Activated CD4-positive, alpha-beta T cell treated with anti-CD3 and anti-CD28 coated beads, Interleukin-2, amount 10 ng/mL, durations not matched to agents 24 days and 14 days (primary cell): Measurements from ENCODE around the gene TF. TPM values are rescaled to one million over a fixed set of nuclear protein-coding genes. Genes with fewer than 3 reads are reported as not detected.

Experiments
- DNase-seq: peaks from one replicate; pipeline ENCODE4 v3.0.0; 2022
- H3K27ac Mint-ChIP-seq: one replicate; pipeline ENCODE4 v1.8.0; 2022; ENCODE audit warnings: mild to moderate bottlenecking, mixed read lengths
- H3K27me3 Mint-ChIP-seq: one replicate; pipeline ENCODE4 v1.8.0; 2022; ENCODE audit warnings: mixed read lengths
- H3K36me3 Mint-ChIP-seq: one replicate; pipeline ENCODE4 v1.8.0; 2022; ENCODE audit warnings: low read depth, mild to moderate bottlenecking, mixed read lengths
- H3K4me1 Mint-ChIP-seq: one replicate; pipeline ENCODE4 v1.8.0; 2021; ENCODE audit warnings: mixed read lengths
- H3K4me3 Mint-ChIP-seq: one replicate; pipeline ENCODE4 v1.8.0; 2022; ENCODE audit warnings: mild to moderate bottlenecking, moderate library complexity, mixed read lengths
- H3K9me3 Mint-ChIP-seq: one replicate; pipeline ENCODE4 v1.8.0; 2021; ENCODE audit warnings: mixed read lengths
- intact Hi-C: fragments of 100-400 bp; cut with micrococcal nuclease; formaldehyde crosslinking; loops from one replicate; pipeline ENCODE4 v1.15.1; 2023
- total RNA-seq: library from RNA; stranded (reverse); gene quantifications from 2 replicates; pipeline ENCODE4 v1.2.3, GENCODE V29; 2022

The TF gene
- total RNA-seq, 1 donor from 2014 or later, result 0.26 TPM

DNA sequence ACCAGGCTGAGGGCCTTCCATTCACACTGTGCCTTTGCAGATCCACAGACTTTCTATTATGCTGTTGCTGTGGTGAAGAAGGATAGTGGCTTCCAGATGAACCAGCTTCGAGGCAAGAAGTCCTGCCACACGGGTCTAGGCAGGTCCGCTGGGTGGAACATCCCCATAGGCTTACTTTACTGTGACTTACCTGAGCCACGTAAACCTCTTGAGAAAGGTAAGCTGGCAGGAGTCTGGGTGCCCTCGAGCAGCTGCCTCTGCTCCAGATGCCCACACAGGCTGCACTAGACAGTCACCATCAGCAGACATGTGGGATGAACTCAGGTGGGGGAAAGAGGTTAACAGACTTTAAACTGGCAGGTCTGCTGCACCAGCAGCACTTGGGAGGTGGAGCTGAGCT lies 8.3 kb downstream of the TF start:
- H3K4me3 Mint-ChIP-seq, result no peak overlapping the region
- no peaks in the 10 kb centered on the region for H3K36me3 Mint-ChIP-seq
- intact Hi-C loops, result no loop called here
- no peak for DNase-seq
- H3K27me3 Mint-ChIP-seq, result peaks cover 4% of the 10 kb centered on the region
- no peaks in the 10 kb centered on the region for H3K4me1 Mint-ChIP-seq
- H3K9me3 Mint-ChIP-seq, result no peaks in the 10 kb centered on the region
- H3K27ac Mint-ChIP-seq, result no peak overlapping the region

DNA sequence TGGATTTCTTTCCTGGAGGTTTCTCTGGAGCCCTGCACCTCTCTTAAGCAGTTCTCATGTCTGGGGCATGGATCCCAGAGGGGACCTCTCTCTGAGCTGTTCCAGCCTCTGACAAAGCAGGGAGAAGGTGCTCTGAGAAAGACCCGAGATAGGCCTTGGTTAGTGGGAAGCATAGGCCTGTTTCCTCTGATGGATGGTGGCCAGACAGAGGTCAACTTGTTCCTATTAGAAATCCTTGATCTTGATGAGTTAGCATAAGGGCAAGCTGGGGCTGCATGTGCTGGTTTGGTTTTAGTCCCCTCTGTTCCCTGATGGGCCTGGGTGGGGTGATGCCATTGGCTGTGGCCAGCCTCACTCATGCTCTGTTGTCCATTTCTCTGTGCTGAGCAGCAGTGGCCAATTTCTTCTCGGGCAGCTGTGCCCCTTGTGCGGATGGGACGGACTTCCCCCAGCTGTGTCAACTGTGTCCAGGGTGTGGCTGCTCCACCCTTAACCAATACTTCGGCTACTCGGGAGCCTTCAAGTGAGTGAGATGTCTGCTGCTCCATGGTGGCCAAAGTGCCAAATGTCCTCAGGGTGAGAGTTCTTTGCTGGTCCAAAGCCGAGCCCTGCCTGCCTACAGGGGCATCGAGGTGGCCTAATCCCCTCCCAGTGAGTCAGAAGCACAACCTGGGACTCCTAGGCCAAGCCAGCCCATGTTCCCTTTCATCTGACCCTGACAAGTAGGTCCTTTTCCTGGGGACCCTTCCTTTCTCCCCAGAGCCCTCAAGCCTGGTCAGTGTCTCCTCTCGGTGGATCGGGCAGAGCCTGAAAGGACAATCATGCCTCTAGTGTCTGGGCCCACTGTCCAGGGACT lies 9.0 kb downstream of the TF start:
- H3K27ac Mint-ChIP-seq, result no peak overlapping the region
- H3K27me3 Mint-ChIP-seq, result no peaks in the 10 kb centered on the region
- H3K36me3 Mint-ChIP-seq, result no peaks in the 10 kb centered on the region
- no peaks in the 10 kb centered on the region for H3K4me1 Mint-ChIP-seq
- H3K9me3 Mint-ChIP-seq, result no peaks in the 10 kb centered on the region
- intact Hi-C loops, result no loop called here
- no peak overlapping the region for H3K4me3 Mint-ChIP-seq
- DNase-seq, result no peak

DNA sequence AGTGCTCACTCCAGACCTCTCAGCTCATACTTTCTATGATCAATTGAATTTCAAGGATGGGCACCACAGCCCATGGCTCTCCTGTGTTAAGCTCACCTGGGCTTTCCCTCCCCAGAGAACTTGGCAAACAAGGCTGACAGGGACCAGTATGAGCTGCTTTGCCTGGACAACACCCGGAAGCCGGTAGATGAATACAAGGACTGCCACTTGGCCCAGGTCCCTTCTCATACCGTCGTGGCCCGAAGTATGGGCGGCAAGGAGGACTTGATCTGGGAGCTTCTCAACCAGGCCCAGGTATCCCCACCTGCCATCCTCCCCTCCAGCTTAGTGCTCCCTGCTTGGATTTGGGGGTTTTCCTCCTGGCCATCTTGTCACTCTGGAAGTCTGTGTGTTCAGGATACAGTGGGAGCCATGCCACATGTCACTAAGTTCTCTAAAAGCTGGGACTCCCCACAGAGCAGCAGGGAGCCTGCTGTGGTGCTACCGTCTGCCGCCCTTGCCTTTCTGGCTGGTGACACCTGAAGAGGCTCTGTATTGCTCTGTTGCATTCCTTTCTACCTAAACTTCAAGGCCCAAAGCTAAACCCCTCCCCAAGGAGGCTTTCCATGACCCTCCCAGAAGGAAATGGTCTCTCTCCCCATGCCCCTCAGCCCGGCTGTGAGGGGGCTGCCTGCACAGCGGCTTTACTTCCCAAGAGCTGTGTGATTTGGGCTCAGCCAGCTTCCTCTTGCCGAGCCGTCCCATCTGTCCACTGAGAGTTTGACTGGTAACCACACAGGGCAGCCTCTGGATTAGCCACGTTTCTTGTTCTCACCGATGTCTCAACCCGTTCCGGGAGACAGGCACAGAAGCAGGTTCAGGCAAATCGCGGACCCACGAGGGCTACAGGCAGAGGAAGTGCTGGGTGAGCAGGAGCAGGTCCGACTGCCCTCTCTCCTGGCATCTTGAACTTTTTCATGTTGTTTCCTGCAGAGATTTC lies 10.8 kb downstream of the TF start:
- H3K36me3 Mint-ChIP-seq, result no peaks in the 10 kb centered on the region
- no peak overlapping the region for H3K4me3 Mint-ChIP-seq
- H3K4me1 Mint-ChIP-seq, result no peaks in the 10 kb centered on the region
- DNase-seq, result no peak
- H3K27me3 Mint-ChIP-seq, result no peaks in the 10 kb centered on the region
- H3K27ac Mint-ChIP-seq, result no peak overlapping the region
- intact Hi-C loops, result no loop called here
- H3K9me3 Mint-ChIP-seq, result no peaks in the 10 kb centered on the region

DNA sequence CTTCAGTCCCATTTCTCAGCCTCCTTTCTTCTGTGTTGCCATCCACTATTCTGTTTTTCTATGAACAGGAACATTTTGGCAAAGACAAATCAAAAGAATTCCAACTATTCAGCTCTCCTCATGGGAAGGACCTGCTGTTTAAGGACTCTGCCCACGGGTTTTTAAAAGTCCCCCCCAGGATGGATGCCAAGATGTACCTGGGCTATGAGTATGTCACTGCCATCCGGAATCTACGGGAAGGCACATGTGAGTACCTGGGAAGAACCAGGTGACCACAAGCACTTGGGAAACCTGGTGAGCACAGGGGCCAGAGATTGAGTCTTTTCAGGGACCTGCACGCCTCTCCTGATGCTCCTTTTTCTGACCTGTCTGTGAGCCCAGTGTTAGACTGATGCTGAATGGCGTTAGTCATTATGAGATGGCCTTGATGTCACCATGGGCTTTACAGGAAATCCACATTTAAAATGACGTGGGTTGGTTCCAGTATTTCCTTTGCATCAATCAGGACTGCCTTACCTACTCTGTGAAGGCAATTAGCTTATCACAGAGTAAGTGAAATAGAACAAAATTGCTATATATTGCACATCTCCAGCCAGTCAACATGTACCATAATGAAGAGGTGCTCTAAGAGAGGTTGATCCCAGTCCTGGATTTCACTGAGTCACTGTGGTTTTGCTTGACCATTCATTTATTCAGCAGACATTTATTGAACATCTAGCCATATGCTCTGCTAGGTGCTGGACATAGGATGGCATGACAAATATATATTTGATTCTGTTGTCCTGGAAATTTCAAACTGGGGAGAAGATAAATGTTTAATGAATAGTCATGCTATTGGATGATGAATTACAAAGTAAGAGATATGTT lies 11.7 kb downstream of the TF start:
- H3K9me3 Mint-ChIP-seq, result no peaks in the 10 kb centered on the region
- H3K4me3 Mint-ChIP-seq, result no peak overlapping the region
- no peak for DNase-seq
- no peaks in the 10 kb centered on the region for H3K4me1 Mint-ChIP-seq
- intact Hi-C loops, result no loop called here
- H3K27ac Mint-ChIP-seq, result no peak overlapping the region
- H3K27me3 Mint-ChIP-seq, result no peaks in the 10 kb centered on the region
- no peaks in the 10 kb centered on the region for H3K36me3 Mint-ChIP-seq

DNA sequence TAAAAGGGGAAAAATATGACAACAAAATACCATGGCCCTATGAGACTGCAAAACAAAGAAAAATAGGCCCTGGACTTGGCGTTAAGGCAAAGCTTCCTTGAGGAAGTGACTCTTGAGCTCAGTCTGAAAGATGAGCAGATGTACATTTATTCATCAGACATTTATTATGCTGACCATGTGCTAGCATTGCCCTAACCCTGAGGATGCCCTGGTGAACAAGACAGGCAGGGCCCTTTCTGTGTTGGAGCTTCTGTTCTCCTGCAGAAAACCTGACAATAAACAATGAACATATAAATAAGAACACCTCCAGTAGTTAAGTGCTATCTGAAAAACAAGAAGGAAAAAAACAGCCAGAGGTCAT lies 12.4 kb downstream of the TF start:
- H3K27me3 Mint-ChIP-seq, result no peaks in the 10 kb centered on the region
- H3K36me3 Mint-ChIP-seq, result no peaks in the 10 kb centered on the region
- intact Hi-C loops, result no loop called here
- no peaks in the 10 kb centered on the region for H3K9me3 Mint-ChIP-seq
- no peak overlapping the region for H3K4me3 Mint-ChIP-seq
- no peak overlapping the region for H3K27ac Mint-ChIP-seq
- DNase-seq, result no peak
- no peaks in the 10 kb centered on the region for H3K4me1 Mint-ChIP-seq

DNA sequence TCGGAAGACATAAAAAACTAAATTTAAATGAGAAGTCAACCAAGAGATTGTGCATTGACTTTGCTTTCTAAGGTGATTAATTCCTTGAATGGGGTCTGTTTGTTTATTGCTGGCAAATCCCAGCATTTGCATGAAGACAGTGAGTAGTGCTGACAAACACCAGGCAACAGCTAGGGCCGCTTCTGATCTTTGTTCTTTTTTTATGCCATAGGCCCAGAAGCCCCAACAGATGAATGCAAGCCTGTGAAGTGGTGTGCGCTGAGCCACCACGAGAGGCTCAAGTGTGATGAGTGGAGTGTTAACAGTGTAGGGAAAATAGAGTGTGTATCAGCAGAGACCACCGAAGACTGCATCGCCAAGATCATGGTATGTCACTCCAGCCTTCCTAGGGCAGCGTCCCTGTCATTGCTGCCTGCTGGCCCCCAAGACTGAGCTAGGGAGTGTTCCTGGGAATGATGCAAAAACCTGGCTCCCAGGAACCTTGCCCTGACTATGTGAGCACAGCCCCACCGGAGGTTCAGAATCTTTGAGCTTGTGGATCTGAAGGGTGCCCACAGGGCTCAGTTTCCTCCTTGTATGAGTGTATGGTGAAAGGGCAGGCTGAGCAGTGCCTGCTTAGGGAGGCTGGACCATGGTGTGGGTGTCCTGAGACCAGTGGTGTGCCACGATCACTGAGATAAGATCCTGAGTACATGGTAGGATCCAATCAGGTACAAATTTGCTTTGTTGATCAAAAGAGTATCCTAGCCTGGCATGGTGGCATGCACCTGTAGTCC lies 13.0 kb downstream of the TF start:
- H3K9me3 Mint-ChIP-seq, result no peaks in the 10 kb centered on the region
- peaks cover 2% of the 10 kb centered on the region for H3K27me3 Mint-ChIP-seq
- no peak overlapping the region for H3K4me3 Mint-ChIP-seq
- no peak overlapping the region for H3K27ac Mint-ChIP-seq
- no peak for DNase-seq
- H3K4me1 Mint-ChIP-seq, result no peaks in the 10 kb centered on the region
- intact Hi-C loops, result no loop called here
- no peaks in the 10 kb centered on the region for H3K36me3 Mint-ChIP-seq

DNA sequence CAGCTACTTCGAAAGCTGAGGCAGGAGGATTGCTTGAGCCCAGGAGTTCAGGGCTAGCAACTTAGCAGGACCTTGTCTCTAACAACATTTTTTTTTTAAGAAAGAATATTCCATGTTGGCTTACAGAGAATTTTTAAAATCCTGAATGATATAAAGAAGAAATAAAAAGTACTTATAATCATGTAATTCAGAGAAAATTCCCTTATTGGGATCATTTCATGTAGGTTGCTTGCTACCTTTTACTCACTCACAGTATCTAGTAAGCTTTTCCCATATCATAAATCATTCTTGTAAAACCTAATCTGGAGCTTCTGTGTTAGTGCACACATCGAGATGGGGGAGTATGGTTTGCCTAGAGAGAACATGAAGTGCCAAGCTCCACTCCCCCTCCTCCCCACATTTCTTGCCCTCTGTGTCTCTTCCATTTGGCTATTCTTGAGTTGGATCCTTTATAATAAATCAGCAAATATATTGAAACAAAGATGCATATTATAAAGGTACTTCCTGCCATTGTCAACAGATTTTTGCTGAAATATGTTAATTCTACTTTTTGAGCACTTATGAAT lies 13.6 kb downstream of the TF start:
- no peaks in the 10 kb centered on the region for H3K9me3 Mint-ChIP-seq
- intact Hi-C loops, result no loop called here
- H3K4me1 Mint-ChIP-seq, result no peaks in the 10 kb centered on the region
- H3K27ac Mint-ChIP-seq, result no peak overlapping the region
- H3K36me3 Mint-ChIP-seq, result no peaks in the 10 kb centered on the region
- H3K4me3 Mint-ChIP-seq, result no peak overlapping the region
- peaks cover 2% of the 10 kb centered on the region for H3K27me3 Mint-ChIP-seq
- no peak for DNase-seq

DNA sequence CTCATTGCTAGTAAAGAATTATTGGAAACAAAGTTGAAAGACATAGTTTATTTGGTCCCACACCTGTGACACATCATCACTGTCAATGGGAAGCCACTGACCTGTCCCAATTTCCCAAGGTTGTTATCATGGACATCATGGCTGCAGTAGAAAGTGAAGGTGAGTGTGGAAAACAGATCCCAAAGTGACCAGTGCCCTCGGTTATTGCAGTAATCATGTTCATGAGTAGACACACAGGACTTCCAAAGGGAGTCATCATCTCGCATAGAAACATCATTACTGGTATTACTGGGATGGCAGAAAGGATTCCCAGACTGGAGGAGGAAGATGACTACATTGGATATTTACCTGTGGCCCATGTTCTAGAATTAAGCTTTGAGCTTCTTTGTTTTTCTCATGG lies 14.7 kb downstream of the TF start:
- no peak overlapping the region for H3K27ac Mint-ChIP-seq
- H3K27me3 Mint-ChIP-seq, result peaks cover 9% of the 10 kb centered on the region
- H3K4me3 Mint-ChIP-seq, result no peak overlapping the region
- H3K4me1 Mint-ChIP-seq, result no peaks in the 10 kb centered on the region
- intact Hi-C loops, result no loop called here
- H3K9me3 Mint-ChIP-seq, result no peaks in the 10 kb centered on the region
- no peaks in the 10 kb centered on the region for H3K36me3 Mint-ChIP-seq
- no peak for DNase-seq

DNA sequence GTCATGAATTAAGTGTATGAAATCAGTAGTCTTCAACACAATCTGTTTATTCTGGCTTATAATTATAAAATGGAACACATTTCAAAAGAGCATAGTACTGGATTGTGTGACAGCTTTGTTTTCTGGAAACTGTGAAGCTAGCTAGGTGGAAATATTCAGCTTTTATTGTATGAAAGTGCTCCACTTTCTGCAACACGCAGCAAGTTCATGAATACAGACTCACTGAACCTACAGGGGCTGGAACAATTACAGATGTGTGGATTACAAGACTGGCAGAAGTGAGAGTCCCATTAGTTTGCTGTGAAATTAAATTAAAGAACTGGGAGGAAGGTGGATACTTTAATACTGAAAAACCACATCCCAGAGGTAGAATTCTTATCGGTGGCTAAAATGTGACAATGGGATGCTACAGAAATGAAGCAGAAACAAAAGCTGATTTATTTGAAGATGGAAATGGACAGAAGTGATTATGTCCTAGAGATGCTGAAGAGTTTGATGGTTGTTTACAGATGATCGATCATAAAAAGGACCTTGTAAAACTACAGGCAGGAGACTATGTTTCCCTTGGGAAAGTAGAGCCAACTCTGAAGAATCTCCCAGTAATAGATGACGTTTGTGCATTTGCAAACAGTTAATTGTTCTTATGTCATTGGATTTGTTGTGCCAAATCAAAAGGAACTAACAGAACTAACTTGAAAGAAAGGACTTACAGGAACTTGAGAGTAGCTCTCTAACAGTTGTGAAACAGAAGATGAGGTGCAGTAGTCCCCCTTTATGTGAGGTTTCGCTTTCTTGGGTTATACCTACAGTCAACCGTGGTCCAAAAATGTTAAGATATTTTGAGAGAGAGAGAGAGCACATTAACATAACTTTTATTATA lies 15.7 kb downstream of the TF start:
- Mint-ChIP-seq H3K36me3 (no peaks in the 10 kb centered on the region), H3K4me3 (no peak overlapping the region), H3K27me3 (peaks cover 14% of the 10 kb centered on the region), H3K27ac (no peak overlapping the region), H3K9me3 (no peaks in the 10 kb centered on the region), H3K4me1 (no peaks in the 10 kb centered on the region)
- DNase-seq, result no peak
- intact Hi-C loops, result no loop called here

DNA sequence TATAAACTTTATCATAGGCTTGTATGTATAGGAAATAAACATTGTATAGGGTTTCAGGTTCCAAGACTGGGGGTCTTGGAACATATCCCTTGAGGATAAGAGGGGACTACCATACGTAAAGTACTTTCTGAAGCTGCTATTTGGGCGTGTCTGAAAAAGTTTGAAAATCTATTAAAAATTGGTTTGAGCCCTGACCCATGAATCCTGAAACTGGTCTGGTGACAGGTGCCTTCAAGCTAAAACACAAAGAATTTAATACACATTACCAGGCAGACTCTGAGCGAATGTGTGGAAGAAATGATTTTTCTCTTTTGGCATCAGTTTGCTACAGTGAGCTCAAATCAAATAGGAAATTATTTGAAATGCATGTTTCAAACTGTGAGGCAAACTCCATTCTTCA lies 16.3 kb downstream of the TF start:
- no peaks in the 10 kb centered on the region for H3K4me1 Mint-ChIP-seq
- H3K27ac Mint-ChIP-seq, result no peak overlapping the region
- intact Hi-C loops, result no loop called here
- no peaks in the 10 kb centered on the region for H3K9me3 Mint-ChIP-seq
- peaks cover 14% of the 10 kb centered on the region for H3K27me3 Mint-ChIP-seq
- DNase-seq, result no peak
- no peaks in the 10 kb centered on the region for H3K36me3 Mint-ChIP-seq
- H3K4me3 Mint-ChIP-seq, result no peak overlapping the region

DNA sequence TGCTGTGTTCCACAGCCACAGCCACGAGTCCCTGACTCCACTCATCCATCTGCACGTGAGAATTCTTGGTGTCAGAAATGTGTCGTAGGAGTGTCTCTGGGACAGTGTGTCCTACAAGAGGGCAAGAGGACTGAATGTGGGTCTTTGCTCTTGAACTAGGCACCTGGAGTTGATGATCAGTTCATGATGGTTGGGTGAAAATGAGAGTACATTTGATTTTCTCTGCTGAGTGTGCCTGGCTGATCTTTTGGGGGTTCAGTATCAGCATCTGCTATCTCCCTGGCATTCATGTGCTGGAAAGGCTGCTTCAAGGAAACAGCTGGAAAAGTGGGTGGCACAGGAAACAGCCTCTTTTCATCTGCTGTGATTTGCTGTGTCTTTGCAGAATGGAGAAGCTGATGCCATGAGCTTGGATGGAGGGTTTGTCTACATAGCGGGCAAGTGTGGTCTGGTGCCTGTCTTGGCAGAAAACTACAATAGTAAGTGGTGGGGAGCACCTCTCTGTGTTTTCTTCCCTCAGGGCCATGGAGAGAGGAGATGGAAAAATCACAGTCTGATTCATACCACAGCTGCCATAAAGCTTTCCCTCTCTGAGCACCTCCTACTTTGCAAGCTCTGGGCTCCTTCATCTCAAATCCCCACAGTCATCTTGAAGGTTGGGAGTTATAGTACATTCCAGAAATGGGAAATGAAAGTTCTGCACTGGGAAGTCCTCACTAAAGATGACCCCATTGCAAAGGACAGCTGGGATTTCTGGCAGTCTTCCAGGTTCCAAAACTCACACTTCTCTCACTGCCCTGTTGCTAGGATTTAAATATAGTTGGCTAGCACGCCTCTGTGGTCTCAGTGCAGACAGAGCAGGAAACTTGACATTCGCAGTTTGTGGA lies 17.8 kb downstream of the TF start:
- Mint-ChIP-seq H3K36me3 (no peaks in the 10 kb centered on the region), H3K9me3 (no peaks in the 10 kb centered on the region), H3K27ac (no peak overlapping the region), H3K4me3 (no peak overlapping the region), H3K4me1 (no peaks in the 10 kb centered on the region), H3K27me3 (peaks cover 14% of the 10 kb centered on the region)
- DNase-seq, result no peak
- intact Hi-C loops, result no loop called here
